Endothelial cell of umbilical vein (primary cell): Measurements from ENCODE around the gene ASB1. TPM values are rescaled to one million over a fixed set of nuclear protein-coding genes. Genes with fewer than 3 reads are reported as not detected.

Experiments
- BruUV-seq: library from RNA; stranded (reverse); fragments of 400-500 nt; replicated peaks from 2 replicates; lab custom pipeline; 2021; lab: Mats Ljungman, UMichigan
- CTCF ChIA-PET: fragments of 300-600, 350-600 bp; sonication (Branson Sonifier 250); formaldehyde crosslinking; loops from one replicate; lab custom pipeline; 2021; ENCODE audit warnings: antibody characterized with exemption, inconsistent platforms; lab: Charles Lee
- POLR2A ChIA-PET: fragments of 300-600, 350-600 bp; sonication (Branson Sonifier 250); formaldehyde crosslinking; loops from one replicate; lab custom pipeline; 2021; ENCODE audit warnings: antibody characterized with exemption, inconsistent platforms; lab: Charles Lee
- DNase-seq: peaks from one replicate; pipeline ENCODE4 v3.0.0-alpha.2; 2011; ENCODE audit warnings: low read depth, low spot score
- FAIRE-seq: peaks from 2 replicates; lab custom pipeline; 2011; peaks lifted over from hg19 to GRCh38; lab: Jason Lieb, UNC
- H2AFZ ChIP-seq: 2 replicates; pipeline ENCODE4 v1.6.0; 2012; ENCODE audit warnings: low read depth, low read length, control low read depth, inconsistent platforms
- H3K27ac ChIP-seq: 2 replicates; pipeline ENCODE4 v1.5.1; 2011; ENCODE audit warnings: low read depth, mild to moderate bottlenecking, control low read depth, low read length, moderate library complexity; ENCODE audit not compliant: insufficient read depth
- H3K27me3 ChIP-seq, 2 experiments: 2 replicates each; pipeline versions ENCODE4 v1.6.0 to v1.6.1; 2011; ENCODE audit warnings: low read length in 2 of 2, mixed read lengths in 1 of 2; ENCODE audit not compliant: control insufficient read depth in 2 of 2, insufficient read depth in 2 of 2
- H3K36me3 ChIP-seq, 2 experiments: 2 replicates in 1 of 2; 3 replicates in 1 of 2; pipeline ENCODE4 v1.5.1; 2011; ENCODE audit warnings: low read length in 2 of 2, mild to moderate bottlenecking in 1 of 2, moderate library complexity in 1 of 2; ENCODE audit not compliant: control insufficient read depth in 2 of 2, insufficient read depth in 2 of 2; ENCODE audit errors: extremely low read depth in 1 of 2
- H3K4me1 ChIP-seq: 3 replicates; pipeline ENCODE4 v1.5.1; 2011; ENCODE audit warnings: mild to moderate bottlenecking, low read length; ENCODE audit not compliant: control insufficient read depth, insufficient read depth; ENCODE audit errors: extremely low read depth
- H3K4me2 ChIP-seq: 2 replicates; pipeline ENCODE4 v1.6.1; 2011; ENCODE audit warnings: low read length, control low read depth, mixed read lengths; ENCODE audit not compliant: insufficient read depth
- H3K4me3 ChIP-seq, 3 experiments: fragments of 200-600 bp in 1 of 3; sonication (generic), shearing (Covaris generic) in 1 of 3; replicated peaks in 1 of 3; 2 replicates each; pipeline ENCODE4 v1.5.1; 2011 to 2016; ENCODE audit warnings: control low read depth in 3 of 3, low read length in 3 of 3, mild to moderate bottlenecking in 2 of 3, inconsistent platforms in 1 of 3, low read depth in 1 of 3, moderate library complexity in 1 of 3; ENCODE audit not compliant: insufficient read depth in 1 of 3
- H3K79me2 ChIP-seq: 2 replicates; pipeline ENCODE4 v1.6.0; 2012; ENCODE audit warnings: low read length, inconsistent platforms; ENCODE audit not compliant: control insufficient read depth, insufficient read depth
- H3K9ac ChIP-seq: replicated peaks from 2 replicates; pipeline ENCODE3; 2011; ENCODE audit warnings: low read length, control low read depth; ENCODE audit not compliant: insufficient read depth; ENCODE audit errors: extremely low read depth
- H3K9me1 ChIP-seq: replicated peaks from 3 replicates; pipeline ENCODE4 v1.6.0; 2011; ENCODE audit warnings: mild to moderate bottlenecking, low read length; ENCODE audit not compliant: control insufficient read depth, insufficient read depth; ENCODE audit errors: extremely low read depth
- H3K9me3 ChIP-seq: replicated peaks from 2 replicates; pipeline ENCODE4 v1.5.1; 2012; ENCODE audit warnings: low read length, inconsistent platforms; ENCODE audit not compliant: control insufficient read depth, insufficient read depth
- H4K20me1 ChIP-seq: replicated peaks from 2 replicates; pipeline ENCODE3; 2011; ENCODE audit warnings: mild to moderate bottlenecking, low read length; ENCODE audit not compliant: control insufficient read depth, insufficient read depth; ENCODE audit errors: extremely low read depth
- EZH2 ChIP-seq: IDR thresholded peaks from 2 replicates; pipeline ENCODE4 v1.6.1; 2012; ENCODE audit warnings: borderline replicate concordance, low read depth, mild to moderate bottlenecking, moderate library complexity, low read length, inconsistent platforms; ENCODE audit not compliant: severe bottlenecking
- FOS ChIP-seq: IDR thresholded peaks from 2 replicates; pipeline ENCODE4 v1.6.1; 2011; ENCODE audit warnings: mild to moderate bottlenecking, low read length, moderate library complexity, borderline replicate concordance; ENCODE audit not compliant: insufficient read depth
- GATA2 ChIP-seq: IDR thresholded peaks from 2 replicates; pipeline ENCODE4 v1.7.0; 2011; ENCODE audit warnings: low read depth, mild to moderate bottlenecking, moderate library complexity, mixed read lengths, low read length; ENCODE audit not compliant: insufficient read length, insufficient read depth
- JUN ChIP-seq: IDR thresholded peaks from 2 replicates; pipeline ENCODE4 v1.6.1; 2011; ENCODE audit warnings: borderline replicate concordance, low read depth; ENCODE audit not compliant: insufficient read length, insufficient read depth
- MAX ChIP-seq: IDR thresholded peaks from 2 replicates; pipeline ENCODE4 v1.6.1; 2011; ENCODE audit not compliant: insufficient read depth, insufficient read length
- MYC ChIP-seq: IDR thresholded peaks from one replicate; pipeline ENCODE4 v1.6.1; 2011; ENCODE audit warnings: mild to moderate bottlenecking, low read depth, low read length
- POLR2A ChIP-seq: IDR thresholded peaks from 2 replicates; pipeline ENCODE4 v1.6.1; 2012; ENCODE audit warnings: low read depth, mild to moderate bottlenecking, control low read depth, low read length
- POLR2AphosphoS5 ChIP-seq: IDR thresholded peaks from 2 replicates; pipeline ENCODE4 v1.6.1; 2012; ENCODE audit warnings: low read depth, mild to moderate bottlenecking, control low read depth, low read length, moderate library complexity; ENCODE audit not compliant: insufficient read depth
- dilution Hi-C: fragments of 300-500 bp; cut with MboI; formaldehyde crosslinking; loops from one replicate; pipeline ENCODE4 v1.15.0; 2019; ENCODE audit warnings: low sequenced_read_pairs; ENCODE audit not compliant: extremely low pct_ligation_motif_present
- intact Hi-C: fragments of 100-400 bp; cut with micrococcal nuclease; formaldehyde crosslinking; loops from one replicate; pipeline ENCODE4 v1.10.0; 2022
- polyA plus RNA-seq, 4 experiments: library from polyadenylated mRNA; depleted of rRNA in 3 of 4; stranded (reverse) in 3 of 4; unstranded in 1 of 4; fragments of >200 nt; gene quantifications; 2 replicates each; pipeline versions ENCODE4 v1.2.1 to v1.2.3, GENCODE V29; 2011 to 2012; ENCODE audit warnings: missing spikeins in 1 of 4
- total RNA-seq: library from RNA; stranded (reverse); gene quantifications from 2 replicates; pipeline ENCODE4 v1.2.3, GENCODE V29; 2021
- TF ChIP-seq, protein P1 (sequence below), 2 donors: IDR thresholded peaks; 1 replicate in 1 of 2; 2 replicates in 1 of 2; pipeline ENCODE4 v1.5.1; 2011; ENCODE audit warnings: low read length in 2 of 2, mild to moderate bottlenecking in 2 of 2, moderate library complexity in 2 of 2, control low read depth in 1 of 2, inconsistent platforms in 1 of 2, low read depth in 1 of 2; ENCODE audit not compliant: insufficient read depth in 1 of 2; ENCODE audit errors: extremely low read depth in 1 of 2

The ASB1 gene
- total and polyA plus RNA-seq, 2 donors (not counting 3 experiments of a cell fraction or from before 2014, with no cell fraction given), result 12.3 to 16.2 TPM

DNA sequence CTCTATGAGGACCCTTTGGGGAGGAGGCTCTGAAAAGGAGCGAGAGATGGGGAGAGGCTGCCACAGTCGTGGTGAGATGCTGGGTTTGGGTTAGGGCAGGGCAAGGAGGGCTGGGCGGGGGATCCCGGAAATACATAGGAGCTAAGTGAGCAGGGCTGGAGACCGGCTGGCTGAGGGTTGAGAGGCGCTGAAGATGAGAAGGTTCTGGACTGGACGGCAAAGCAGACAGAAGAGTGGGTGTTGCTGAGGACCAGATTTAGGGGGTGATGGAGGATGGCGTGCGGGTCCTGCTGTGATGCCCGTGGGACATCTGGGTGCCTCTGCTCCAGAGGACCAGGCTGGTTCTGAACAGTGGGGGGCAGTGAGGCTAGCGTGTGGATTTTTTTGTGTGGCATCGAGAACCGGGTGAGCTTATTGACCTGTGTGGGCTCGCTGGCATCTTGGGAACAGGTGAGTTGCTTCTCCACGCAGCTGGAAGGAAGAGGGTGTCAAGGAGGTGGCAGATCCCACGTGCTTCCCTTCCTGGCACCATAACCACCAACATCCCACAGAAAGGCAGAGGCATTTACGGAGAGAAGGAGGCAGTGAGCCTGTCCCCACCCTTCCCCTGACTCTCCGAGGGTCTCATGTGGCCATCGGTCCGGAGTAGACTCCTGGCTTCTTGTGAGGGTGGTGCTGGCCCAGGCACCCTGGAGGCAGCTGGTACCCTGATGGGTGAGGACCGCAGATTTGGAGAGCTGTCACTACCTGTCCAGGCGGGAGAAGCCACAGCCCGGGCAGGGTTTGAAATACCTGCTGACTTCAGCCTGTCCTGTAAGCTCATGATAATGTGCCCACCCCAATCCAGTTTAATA, 70.3 kb downstream of the ASB1 start:
- Histone ChIP-seq H3K27me3 (no peaks in the 10 kb centered on the region), H4K20me1 (no peaks in the 10 kb centered on the region), H3K4me1 (no peaks in the 10 kb centered on the region), H3K4me3 (no peak overlapping the region), H3K9me1 (no peaks in the 10 kb centered on the region), H3K9ac (no peak overlapping the region), H3K36me3 (no peaks in the 10 kb centered on the region), H3K9me3 (no peaks in the 10 kb centered on the region), H3K27ac (no peak overlapping the region), H3K4me2 (no peak overlapping the region), H3K79me2 (no peaks in the 10 kb centered on the region), H2AFZ (no peak overlapping the region)
- ChIA-PET POLR2A (no interaction called here), CTCF (no interaction called here)
- DNase-seq, result no peak
- no peak for TF ChIP-seq POLR2A
- TF ChIP-seq EZH2, result no peak
- TF ChIP-seq MYC, result no peak
- dilution Hi-C loops (no loop called here), intact Hi-C loops (no loop called here)
- FAIRE-seq, result no peak
- no TSS peak for BruUV-seq

DNA sequence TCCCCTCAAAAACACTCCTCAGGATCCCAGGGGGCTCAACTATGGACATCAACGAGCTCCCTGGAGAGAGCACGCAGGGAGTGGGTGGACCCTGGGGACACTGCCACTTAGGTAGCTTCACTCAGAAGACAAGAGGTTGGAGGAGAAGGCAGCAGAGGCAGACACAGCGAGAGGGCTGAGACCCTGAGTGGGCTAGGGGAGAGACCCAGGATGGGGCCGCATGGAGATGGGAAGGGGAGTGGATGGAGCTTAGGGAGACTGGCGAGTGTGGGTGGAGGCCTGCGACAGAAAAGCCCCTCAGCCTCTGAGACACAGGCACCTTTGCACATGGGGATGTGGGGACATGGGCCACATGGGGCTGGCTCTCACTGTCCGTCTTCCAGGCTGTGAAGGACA, 70.9 kb downstream of the ASB1 start:
- Histone ChIP-seq H4K20me1 (no peaks in the 10 kb centered on the region), H3K27me3 (no peaks in the 10 kb centered on the region), H3K36me3 (no peaks in the 10 kb centered on the region), H3K27ac (no peak overlapping the region), H3K4me1 (no peaks in the 10 kb centered on the region), H3K4me3 (no peak overlapping the region), H3K9me3 (no peaks in the 10 kb centered on the region), H3K4me2 (no peak overlapping the region), H3K9ac (no peak overlapping the region), H3K9me1 (no peaks in the 10 kb centered on the region), H2AFZ (no peak overlapping the region), H3K79me2 (no peaks in the 10 kb centered on the region)
- BruUV-seq, result no TSS peak
- FAIRE-seq (no peak), DNase-seq (no peak)
- intact Hi-C loops, result no loop called here
- TF ChIP-seq MYC (no peak), GATA2 (no peak), JUN (no peak), POLR2A (no peak), MAX (no peak), POLR2AphosphoS5 (no peak), EZH2 (no peak), FOS (no peak)
- TF ChIP-seq, protein P1, sequence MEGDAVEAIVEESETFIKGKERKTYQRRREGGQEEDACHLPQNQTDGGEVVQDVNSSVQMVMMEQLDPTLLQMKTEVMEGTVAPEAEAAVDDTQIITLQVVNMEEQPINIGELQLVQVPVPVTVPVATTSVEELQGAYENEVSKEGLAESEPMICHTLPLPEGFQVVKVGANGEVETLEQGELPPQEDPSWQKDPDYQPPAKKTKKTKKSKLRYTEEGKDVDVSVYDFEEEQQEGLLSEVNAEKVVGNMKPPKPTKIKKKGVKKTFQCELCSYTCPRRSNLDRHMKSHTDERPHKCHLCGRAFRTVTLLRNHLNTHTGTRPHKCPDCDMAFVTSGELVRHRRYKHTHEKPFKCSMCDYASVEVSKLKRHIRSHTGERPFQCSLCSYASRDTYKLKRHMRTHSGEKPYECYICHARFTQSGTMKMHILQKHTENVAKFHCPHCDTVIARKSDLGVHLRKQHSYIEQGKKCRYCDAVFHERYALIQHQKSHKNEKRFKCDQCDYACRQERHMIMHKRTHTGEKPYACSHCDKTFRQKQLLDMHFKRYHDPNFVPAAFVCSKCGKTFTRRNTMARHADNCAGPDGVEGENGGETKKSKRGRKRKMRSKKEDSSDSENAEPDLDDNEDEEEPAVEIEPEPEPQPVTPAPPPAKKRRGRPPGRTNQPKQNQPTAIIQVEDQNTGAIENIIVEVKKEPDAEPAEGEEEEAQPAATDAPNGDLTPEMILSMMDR (IDR thresholded peaks at IDR 0.05; ENCODE audit: extremely low read depth in 1 of 2, insufficient read depth in 1 of 2, low read depth in 1 of 2, low read length in 2 of 2), result no peak
- ChIA-PET CTCF (interaction anchor here (0.7 kb wide), 1 partner anchor 287 kb away, joined by 3 read pairs; no protein-coding TSS in a partner anchor), POLR2A (no interaction called here)
- dilution Hi-C loops, result no loop called here
